HepG2 (cell line): ENCODE measurements around the gene PTGIS. TPM values are rescaled to one million over a fixed set of nuclear protein-coding genes. Genes with fewer than 3 reads are reported as not detected.

Experiments used
- CCAR2 ChIP-seq: fragments of 200-400 bp; formaldehyde crosslinking; optimal IDR thresholded peaks from 2 replicates; pipeline ENCODE3; 2018; ENCODE audit warnings: low read depth, mild to moderate bottlenecking, low read length, moderate library complexity
- CHD4 ChIP-seq: fragments of 200-600 bp; sonication (generic); IDR thresholded peaks from 2 replicates; pipeline ENCODE4 v1.7.0; 2017; ENCODE audit warnings: mild to moderate bottlenecking, low read length, borderline replicate concordance
- GABPA ChIP-seq, 2 experiments: IDR thresholded peaks; 2 replicates each; pipeline ENCODE4 v1.6.1; 2011 to 2016; ENCODE audit warnings: low read depth in 2 of 2, low read length in 1 of 2, missing biosample characterization in 1 of 2, missing genetic modification characterization in 1 of 2
- HDAC1 ChIP-seq: sonication (generic); formaldehyde crosslinking; IDR thresholded peaks from 2 replicates; pipeline ENCODE4 v1.5.1; 2020; ENCODE audit warnings: mild to moderate bottlenecking, missing genetic modification reagents
- HMG20A ChIP-seq: IDR thresholded peaks from 2 replicates; pipeline ENCODE4 v1.6.1; 2016; ENCODE audit warnings: borderline replicate concordance
- RXRA ChIP-seq: sonication (generic); formaldehyde crosslinking; IDR thresholded peaks from 2 replicates; pipeline ENCODE4 v1.5.1; 2020; ENCODE audit warnings: missing genetic modification reagents
- SALL2 ChIP-seq: sonication (generic); formaldehyde crosslinking; IDR thresholded peaks from 2 replicates; pipeline ENCODE4 v1.8.1; 2023; ENCODE audit warnings: mild to moderate bottlenecking, missing genetic modification reagents, inconsistent platforms
- TBX2 ChIP-seq: sonication (generic); formaldehyde crosslinking; IDR thresholded peaks from 2 replicates; pipeline ENCODE4 v1.5.0; 2020; ENCODE audit warnings: missing genetic modification reagents, mild to moderate bottlenecking, borderline replicate concordance
- ZNF598 ChIP-seq: sonication (generic); formaldehyde crosslinking; IDR thresholded peaks from 2 replicates; pipeline ENCODE4 v1.5.1; 2020; ENCODE audit warnings: mild to moderate bottlenecking, missing genetic modification reagents, borderline replicate concordance
- ZNF746 ChIP-seq: sonication (generic); formaldehyde crosslinking; IDR thresholded peaks from 2 replicates; pipeline ENCODE4 v1.8.0; 2022; ENCODE audit warnings: mild to moderate bottlenecking, missing genetic modification reagents
- ZSCAN9 ChIP-seq: IDR thresholded peaks from 2 replicates; pipeline ENCODE4 v1.6.1; 2016; ENCODE audit warnings: borderline replicate concordance
- polyA plus RNA-seq, 8 experiments: library from polyadenylated mRNA; depleted of rRNA in 3 of 8; stranded (reverse) in 7 of 8; unstranded in 1 of 8; fragments of >200 nt; fragmentation: Illumina TruSeq in 4 of 8; extraction: Trizol in 4 of 8; gene quantifications; 2 replicates each; pipeline versions ENCODE4 v1.2.1 to v1.2.3, GENCODE V29; 2011 to 2016; ENCODE audit warnings: low read depth in 4 of 8, missing spikeins in 1 of 8, mixed read lengths in 1 of 8; ENCODE audit not compliant: insufficient read depth in 1 of 8
- total RNA-seq, 5 experiments: library from RNA; depleted of rRNA; stranded (reverse); fragments of >200 nt; fragmentation: Illumina TruSeq; extraction: Trizol; gene quantifications; 2 replicates each; pipeline ENCODE4 v1.2.3, GENCODE V29; 2016; ENCODE audit warnings: low read depth in 1 of 5
- TF ChIP-seq, protein P1 (sequence below): sonication (generic); formaldehyde crosslinking; IDR thresholded peaks from 2 replicates; pipeline ENCODE4 v1.9.0; 2022; ENCODE audit warnings: low read depth, missing genetic modification reagents
- TF ChIP-seq, protein P2 (sequence below): IDR thresholded peaks from 2 replicates; pipeline ENCODE4 v1.6.1; 2016; ENCODE audit warnings: missing compliant biosample characterization, missing genetic modification reagents, borderline replicate concordance
- TF ChIP-seq, protein P3 (sequence below): sonication (generic); formaldehyde crosslinking; IDR thresholded peaks from 2 replicates; pipeline ENCODE4 v1.5.1; 2020; ENCODE audit warnings: mild to moderate bottlenecking, moderate library complexity, missing genetic modification reagents
- TF ChIP-seq, protein P4 (sequence below): sonication (generic); formaldehyde crosslinking; IDR thresholded peaks from 2 replicates; pipeline ENCODE4 v1.4.0; 2020; ENCODE audit warnings: missing genetic modification reagents, borderline replicate concordance
- TF ChIP-seq, protein P5 (sequence below): sonication (generic); formaldehyde crosslinking; IDR thresholded peaks from 2 replicates; pipeline ENCODE4 v1.4.0; 2020; ENCODE audit warnings: mild to moderate bottlenecking, missing genetic modification reagents

PTGIS gene
- total and polyA plus RNA-seq, 2 of the 13 experiments (the other 11 are each of a cell fraction or from before 2014, with no cell fraction given): not detected

DNA sequence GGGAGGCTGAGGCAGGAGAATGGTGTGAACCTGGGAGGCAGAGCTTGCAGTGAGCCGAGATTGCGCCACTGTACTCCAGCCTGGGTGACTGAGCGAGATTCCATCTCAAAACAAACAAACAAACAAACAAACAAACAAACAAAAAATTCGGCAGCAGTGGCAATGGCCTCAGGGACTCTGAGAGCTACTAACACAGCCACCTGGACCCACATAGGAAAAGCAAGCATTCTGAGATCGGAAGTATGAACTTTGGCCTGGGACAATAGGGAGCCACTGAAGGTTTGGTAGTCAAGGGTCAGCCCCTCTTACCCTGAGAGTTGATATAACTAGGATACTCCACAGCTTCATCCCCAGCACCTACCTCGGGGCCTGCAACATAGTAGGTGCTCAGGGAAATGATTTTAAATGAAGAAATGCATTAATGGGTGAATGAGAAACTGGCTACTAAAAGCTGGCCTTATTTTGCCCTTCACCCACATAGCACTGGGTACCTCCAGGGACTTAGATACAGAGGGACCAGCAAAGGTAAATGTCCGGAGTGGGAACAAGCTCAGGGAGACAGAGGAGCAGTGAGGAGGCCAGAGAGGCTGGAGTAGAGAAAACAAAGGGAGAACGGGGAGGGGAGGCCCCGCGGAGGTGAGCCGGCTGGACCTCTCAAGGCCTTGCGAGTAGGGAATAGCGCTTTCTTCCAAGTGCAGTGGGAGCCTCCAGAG is 46.6 kb upstream of the PTGIS start (continued):
- TF ChIP-seq, protein P1, sequence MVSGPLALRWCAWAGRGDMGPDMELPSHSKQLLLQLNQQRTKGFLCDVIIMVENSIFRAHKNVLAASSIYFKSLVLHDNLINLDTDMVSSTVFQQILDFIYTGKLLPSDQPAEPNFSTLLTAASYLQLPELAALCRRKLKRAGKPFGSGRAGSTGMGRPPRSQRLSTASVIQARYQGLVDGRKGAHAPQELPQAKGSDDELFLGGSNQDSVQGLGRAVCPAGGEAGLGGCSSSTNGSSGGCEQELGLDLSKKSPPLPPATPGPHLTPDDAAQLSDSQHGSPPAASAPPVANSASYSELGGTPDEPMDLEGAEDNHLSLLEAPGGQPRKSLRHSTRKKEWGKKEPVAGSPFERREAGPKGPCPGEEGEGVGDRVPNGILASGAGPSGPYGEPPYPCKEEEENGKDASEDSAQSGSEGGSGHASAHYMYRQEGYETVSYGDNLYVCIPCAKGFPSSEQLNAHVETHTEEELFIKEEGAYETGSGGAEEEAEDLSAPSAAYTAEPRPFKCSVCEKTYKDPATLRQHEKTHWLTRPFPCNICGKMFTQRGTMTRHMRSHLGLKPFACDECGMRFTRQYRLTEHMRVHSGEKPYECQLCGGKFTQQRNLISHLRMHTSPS (CRISPR knock-in tag): 0 out of 2 replicates have a peak, but pooled peaks have one; percentile 40
- TF ChIP-seq, protein P2, sequence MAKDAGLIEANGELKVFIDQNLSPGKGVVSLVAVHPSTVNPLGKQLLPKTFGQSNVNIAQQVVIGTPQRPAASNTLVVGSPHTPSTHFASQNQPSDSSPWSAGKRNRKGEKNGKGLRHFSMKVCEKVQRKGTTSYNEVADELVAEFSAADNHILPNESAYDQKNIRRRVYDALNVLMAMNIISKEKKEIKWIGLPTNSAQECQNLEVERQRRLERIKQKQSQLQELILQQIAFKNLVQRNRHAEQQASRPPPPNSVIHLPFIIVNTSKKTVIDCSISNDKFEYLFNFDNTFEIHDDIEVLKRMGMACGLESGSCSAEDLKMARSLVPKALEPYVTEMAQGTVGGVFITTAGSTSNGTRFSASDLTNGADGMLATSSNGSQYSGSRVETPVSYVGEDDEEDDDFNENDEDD (CRISPR knock-in tag): no peak
- TF ChIP-seq HMG20A (CRISPR knock-in tag) (no peak; the same call in 1 of the 2 replicates), GABPA (IDR thresholded peaks at IDR 0.05; ENCODE audit: low read depth, low read length) (no peak), GABPA (CRISPR knock-in tag; IDR thresholded peaks at IDR 0.05; ENCODE audit: low read depth) (0 out of 2 replicates have a peak, but pooled peaks have one; percentile 45), ZSCAN9 (CRISPR knock-in tag) (peak; percentile 76), ZNF746 (CRISPR knock-in tag) (0 out of 2 replicates have a peak, but pooled peaks have one; percentile 17), ZNF598 (CRISPR knock-in tag) (no peak), CCAR2 (peak; percentile 28), RXRA (CRISPR knock-in tag) (peak; percentile 49; the same call in 1 of the 2 replicates), HDAC1 (CRISPR knock-in tag) (peak; percentile 68; the same call in 1 of the 2 replicates), TBX2 (CRISPR knock-in tag) (0 out of 2 replicates have a peak, but pooled peaks have one; percentile 32), CHD4 (peak; percentile 47; the same call in 1 of the 2 replicates), SALL2 (no peak)
- TF ChIP-seq, protein P3, sequence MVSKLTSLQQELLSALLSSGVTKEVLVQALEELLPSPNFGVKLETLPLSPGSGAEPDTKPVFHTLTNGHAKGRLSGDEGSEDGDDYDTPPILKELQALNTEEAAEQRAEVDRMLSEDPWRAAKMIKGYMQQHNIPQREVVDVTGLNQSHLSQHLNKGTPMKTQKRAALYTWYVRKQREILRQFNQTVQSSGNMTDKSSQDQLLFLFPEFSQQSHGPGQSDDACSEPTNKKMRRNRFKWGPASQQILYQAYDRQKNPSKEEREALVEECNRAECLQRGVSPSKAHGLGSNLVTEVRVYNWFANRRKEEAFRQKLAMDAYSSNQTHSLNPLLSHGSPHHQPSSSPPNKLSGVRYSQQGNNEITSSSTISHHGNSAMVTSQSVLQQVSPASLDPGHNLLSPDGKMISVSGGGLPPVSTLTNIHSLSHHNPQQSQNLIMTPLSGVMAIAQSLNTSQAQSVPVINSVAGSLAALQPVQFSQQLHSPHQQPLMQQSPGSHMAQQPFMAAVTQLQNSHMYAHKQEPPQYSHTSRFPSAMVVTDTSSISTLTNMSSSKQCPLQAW (CRISPR knock-in tag): peak; percentile 38; the same call in 1 of the 2 replicates
- TF ChIP-seq, protein P4, sequence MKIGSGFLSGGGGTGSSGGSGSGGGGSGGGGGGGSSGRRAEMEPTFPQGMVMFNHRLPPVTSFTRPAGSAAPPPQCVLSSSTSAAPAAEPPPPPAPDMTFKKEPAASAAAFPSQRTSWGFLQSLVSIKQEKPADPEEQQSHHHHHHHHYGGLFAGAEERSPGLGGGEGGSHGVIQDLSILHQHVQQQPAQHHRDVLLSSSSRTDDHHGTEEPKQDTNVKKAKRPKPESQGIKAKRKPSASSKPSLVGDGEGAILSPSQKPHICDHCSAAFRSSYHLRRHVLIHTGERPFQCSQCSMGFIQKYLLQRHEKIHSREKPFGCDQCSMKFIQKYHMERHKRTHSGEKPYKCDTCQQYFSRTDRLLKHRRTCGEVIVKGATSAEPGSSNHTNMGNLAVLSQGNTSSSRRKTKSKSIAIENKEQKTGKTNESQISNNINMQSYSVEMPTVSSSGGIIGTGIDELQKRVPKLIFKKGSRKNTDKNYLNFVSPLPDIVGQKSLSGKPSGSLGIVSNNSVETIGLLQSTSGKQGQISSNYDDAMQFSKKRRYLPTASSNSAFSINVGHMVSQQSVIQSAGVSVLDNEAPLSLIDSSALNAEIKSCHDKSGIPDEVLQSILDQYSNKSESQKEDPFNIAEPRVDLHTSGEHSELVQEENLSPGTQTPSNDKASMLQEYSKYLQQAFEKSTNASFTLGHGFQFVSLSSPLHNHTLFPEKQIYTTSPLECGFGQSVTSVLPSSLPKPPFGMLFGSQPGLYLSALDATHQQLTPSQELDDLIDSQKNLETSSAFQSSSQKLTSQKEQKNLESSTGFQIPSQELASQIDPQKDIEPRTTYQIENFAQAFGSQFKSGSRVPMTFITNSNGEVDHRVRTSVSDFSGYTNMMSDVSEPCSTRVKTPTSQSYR (CRISPR knock-in tag): no peak
- TF ChIP-seq, protein P5, sequence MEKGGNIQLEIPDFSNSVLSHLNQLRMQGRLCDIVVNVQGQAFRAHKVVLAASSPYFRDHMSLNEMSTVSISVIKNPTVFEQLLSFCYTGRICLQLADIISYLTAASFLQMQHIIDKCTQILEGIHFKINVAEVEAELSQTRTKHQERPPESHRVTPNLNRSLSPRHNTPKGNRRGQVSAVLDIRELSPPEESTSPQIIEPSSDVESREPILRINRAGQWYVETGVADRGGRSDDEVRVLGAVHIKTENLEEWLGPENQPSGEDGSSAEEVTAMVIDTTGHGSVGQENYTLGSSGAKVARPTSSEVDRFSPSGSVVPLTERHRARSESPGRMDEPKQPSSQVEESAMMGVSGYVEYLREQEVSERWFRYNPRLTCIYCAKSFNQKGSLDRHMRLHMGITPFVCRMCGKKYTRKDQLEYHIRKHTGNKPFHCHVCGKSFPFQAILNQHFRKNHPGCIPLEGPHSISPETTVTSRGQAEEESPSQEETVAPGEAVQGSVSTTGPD (CRISPR knock-in tag): no peak
